HG02840 (cell line): ENCODE data around the gene LEMD1.
"Not testable (repeated sequence)": the region's sequence is repeated elsewhere in the genome, so short reads cannot be mapped to it uniquely, and the experiment has no call there.

Experiments
- ATAC-seq: cut with Tn5 transposase; IDR thresholded peaks from one replicate; pipeline ENCODE4 v1.9.1; 2021; ENCODE audit warnings: mild to moderate bottlenecking, moderate library complexity, moderate number of reproducible peaks; ENCODE audit not compliant: unreplicated experiment, low FRiP score

The LEMD1 gene

DNA sequence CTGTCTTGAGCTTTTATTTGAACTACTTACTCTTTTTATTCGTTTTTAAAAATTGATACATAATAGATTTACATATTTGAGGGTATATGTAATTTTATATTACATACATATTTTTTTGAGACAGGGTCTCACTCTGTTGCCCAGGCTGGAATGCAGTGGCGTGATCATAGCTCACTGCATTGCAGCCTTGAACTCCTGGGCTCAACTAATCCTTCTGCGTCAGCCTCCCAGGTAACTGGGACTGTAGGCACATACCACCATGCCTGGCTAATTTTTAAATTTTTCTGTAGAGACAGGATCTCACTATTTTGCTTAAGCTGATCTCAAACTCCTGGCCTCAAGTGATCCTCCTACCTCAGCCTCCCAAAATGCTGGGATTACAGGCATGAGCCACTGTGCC, 38.9 kb downstream of the LEMD1 start:
- not testable (repeated sequence) for ATAC-seq

DNA sequence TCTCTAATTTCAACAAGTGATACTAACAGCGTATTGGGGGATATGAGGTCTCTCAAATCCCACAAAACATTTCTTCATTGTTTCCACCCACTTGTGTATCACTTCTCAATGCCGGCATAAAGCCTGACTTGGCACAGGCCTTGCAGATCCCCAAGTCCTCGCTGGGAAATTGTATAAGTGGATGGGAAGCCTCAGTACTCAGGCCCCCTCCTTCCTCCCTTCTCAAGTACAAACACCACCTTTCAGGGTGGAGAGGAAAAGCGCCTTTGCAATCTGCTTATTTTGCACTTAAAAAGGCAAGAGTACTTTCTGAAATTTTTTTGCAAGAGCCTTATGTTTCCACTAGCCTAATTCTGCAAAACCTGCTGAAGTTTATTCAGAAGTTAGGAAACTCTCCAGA, 39.3 kb downstream of the LEMD1 start:
- ATAC-seq = no peak

GRCh38 chr1:205381305-205381704, 40.6 kb downstream of the LEMD1 start:
- ATAC-seq = no peak

DNA sequence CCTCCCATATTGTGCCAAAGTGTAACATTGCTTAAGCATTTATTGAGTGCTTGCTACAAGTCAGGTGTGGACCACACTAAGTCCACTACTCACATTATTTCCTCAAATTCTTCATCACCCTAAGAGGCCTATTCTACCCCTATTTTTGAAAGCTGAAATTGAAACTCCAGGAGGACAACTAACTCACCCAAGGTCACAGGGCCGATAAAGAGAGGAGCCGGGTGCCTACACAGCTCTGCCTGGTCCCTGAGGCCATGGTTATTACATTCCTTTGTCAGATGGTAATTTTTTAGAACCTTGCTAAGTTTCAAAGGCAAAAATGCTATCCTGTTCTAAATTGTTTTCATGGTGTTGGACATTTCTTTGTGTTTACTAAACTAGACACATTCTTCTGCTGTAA, 41.0 kb downstream of the LEMD1 start:
- no peak for ATAC-seq

DNA sequence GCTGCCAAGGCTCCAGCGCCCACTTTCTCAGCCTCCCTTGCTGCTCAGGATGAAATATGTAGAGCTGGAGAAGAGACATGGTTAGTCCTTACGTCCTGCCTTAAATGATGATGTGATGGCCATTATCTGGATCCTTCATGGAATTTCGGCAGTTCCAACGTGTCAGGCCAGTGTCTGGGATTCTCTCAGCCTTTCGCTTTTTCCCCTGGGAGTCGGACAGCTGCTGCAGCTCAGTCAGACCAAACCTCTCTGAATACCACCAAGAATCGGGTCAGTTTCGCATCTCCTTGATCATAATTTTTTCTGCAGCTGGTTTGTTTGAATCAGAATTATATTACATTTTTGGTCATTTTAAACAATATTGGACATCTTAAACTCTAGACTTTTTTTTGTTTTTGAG, 42.8 kb downstream of the LEMD1 start:
- no peak for ATAC-seq

DNA sequence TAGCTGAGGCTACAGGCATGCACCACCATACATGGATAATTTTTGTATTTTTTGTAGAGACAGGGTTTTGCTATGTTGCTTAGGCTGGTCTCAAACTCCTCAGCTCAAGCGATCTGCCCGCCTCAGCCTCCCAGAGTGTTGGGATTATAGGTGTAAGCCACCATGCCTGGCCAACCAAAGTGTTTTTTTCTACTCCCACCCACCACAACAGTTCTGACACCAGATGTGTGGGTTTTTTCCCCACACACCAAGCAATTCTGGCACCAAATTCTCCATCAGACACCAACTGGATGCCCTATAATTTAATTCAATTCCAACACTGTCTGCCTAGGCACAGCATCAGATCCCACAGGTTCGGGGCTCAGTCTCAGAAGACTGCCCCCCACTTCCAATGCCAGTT, 44.5 kb downstream of the LEMD1 start:
- no peak for ATAC-seq

- ATAC-seq = no peak
Observed at GRCh38 chr1:205376739-205377138, 45.1 kb downstream of the LEMD1 start.

GRCh38 chr1:205375835-205376545, 45.9 kb downstream of the LEMD1 start:
- ATAC-seq = no peak

GRCh38 chr1:205374210-205375078, 47.4 kb downstream of the LEMD1 start:
- no peak for ATAC-seq

GRCh38 chr1:205373798-205374175, 48.1 kb downstream of the LEMD1 start:
- no peak for ATAC-seq

- no peak for ATAC-seq
Observed at GRCh38 chr1:205373022-205373797, 48.6 kb downstream of the LEMD1 start.

DNA sequence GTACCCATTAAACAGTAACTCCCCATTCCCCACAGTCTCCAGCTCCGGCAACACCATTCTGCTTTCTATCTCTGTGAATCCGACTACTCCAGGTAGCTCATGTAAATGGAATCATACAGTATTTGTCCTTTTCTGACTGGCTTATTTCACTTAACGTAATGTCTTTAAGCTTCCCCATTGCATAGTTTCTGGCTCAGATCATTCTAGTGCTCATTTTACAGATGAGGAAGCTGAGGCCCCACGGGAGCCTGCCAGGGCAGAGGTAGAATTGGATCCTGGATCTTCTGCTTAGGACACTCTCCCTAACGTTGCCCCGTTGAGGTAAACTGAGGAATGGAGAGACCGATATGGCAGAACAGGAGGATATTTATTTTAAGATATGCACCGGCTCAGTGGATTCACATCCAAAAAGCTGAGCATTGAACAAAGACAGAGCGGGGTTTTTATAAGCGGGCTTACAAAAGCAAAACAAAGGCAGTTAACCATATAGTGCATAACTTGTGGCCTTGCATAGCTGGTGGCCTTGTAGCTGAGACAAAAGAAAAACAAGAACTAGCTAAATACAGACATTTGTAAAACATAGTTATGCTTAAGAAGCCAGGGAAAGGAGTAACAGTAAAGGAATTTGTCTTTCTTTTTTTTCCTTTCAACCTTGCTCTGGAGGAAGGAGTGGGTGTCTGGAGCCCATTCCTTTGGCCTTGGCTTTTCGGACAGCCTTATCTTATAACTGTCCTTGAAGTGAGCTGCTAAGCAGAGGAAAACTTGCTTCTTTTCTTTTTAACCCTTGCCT, 49.8 kb downstream of the LEMD1 start:
- no peak for ATAC-seq

DNA sequence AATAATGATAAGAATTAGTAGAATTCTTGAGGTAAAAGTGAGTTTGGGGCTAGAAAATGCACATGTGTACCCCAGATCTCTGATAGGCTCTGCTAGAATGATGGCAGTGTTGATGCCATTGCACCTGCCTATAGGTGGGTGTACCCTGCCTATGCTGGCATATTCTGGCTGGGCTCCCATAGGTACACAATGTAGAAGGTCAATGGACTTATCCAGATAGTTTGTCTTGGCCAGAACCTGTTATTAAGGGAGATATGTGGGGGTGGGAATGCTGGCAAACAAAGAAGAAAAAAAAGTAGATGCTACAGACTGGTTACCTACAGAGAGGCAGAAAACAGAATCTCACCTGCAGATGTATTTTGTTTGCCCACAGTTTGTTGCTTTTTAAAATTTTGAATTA, 51.1 kb downstream of the LEMD1 start:
- ATAC-seq = no peak

GRCh38 chr1:205369701-205370123, 52.1 kb downstream of the LEMD1 start:
- ATAC-seq = no peak

DNA sequence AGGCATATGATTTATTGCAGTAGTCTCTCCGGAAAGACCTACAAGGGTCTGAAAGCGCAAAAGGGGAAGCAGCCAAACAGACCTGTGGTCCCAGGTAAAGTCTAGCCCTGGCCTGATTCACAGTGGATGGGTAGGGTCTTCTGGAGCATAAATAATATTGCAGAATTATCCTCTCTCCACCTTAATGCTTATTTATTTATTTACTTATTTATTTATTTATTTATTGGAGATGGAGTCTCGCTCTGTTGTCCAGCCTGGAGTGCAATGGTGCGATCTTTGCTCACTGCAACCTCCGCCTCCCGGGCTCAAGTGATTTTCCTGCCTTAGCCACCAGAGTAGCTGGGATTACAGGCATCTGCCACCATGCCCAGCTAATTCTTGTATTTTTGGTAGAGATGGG, 53.4 kb downstream of the LEMD1 start:
- ATAC-seq = no peak

DNA sequence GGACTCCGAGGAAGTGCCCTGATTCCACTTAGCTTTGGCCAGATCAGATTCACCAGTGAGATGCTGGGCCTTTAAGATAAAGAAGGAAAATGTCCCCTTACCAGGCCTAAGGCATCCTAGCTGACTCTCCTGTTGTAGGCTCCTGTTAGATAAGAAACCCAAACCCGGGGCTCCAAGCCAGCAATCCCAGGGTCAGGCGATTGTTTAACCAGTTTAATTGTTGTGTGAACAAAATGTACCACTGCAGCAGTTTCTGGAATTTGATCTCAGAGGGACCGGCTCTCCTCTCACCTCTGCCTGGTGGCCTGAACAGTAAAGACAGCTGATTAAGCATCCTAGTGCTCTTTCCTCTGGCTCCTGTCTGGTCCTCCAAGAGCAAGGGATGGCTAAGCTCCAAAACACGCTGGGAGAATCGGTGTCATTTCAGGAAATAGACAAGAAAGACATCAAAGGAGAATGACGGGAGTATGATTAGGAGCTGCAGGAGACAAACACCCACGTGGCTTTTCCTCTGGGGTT, 55.9 kb downstream of the LEMD1 start:
- ATAC-seq = no peak

- ATAC-seq = not testable (repeated sequence)
Observed at GRCh38 chr1:205365086-205365485, 56.8 kb downstream of the LEMD1 start.

GRCh38 chr1:205360891-205361290, 61.0 kb downstream of the LEMD1 start:
- no peak for ATAC-seq

DNA sequence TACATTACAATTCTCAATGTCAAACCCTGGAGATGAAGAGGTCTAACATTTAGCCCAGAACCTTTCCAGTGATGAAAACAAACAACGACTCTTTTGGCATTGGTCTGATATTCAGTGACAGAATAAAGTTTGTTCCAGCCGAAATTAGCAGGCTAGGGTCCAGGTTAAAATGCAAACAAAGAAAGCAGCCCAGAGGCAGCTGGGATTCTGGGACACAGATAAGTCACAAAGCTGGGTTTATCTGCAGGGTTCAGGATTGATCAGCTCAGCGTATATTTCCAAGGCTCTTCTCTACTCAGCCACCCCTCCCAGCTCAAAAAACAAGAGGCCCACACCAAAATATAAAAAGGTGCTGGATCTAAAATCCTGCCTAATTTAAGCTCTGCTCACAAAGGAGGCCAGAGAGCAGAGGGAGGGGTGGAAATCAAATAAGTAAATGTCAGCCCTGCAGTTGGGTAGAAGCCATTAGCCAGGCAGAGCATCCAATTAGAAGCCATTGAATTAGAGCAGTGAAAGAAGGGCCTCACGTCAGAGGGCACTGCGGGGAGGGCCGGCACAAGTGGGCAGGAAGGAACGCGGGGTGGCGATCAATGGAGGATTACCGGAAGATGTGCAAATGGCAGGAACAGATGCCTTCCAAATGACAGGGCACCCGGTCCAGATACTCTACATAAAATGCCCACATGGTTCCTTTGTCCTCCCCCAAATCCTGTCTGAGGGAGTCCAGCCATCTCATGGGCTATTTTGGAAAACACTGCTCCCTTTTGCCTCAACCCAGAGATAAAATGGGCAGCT, 61.9 kb downstream of the LEMD1 start:
- ATAC-seq = no peak
